K562 (cell line): ENCODE results near the gene RBM3.

Experiments
- GABPA ChIP-seq: fragments of 200-800 bp; sonication (Bioruptor generic); conservative IDR thresholded peaks from 2 replicates; pipeline ENCODE4 v1.6.1; 2016; ENCODE audit warnings: low read depth, missing genetic modification characterization, missing compliant biosample characterization
- L3MBTL2 ChIP-seq: fragments of 450-650 bp; IDR thresholded peaks from 2 replicates; pipeline ENCODE4 v1.6.1; 2016; ENCODE audit warnings: mild to moderate bottlenecking, moderate library complexity
- NR2C2 ChIP-seq, 2 experiments: fragments of 200-800 bp in 1 of 2; sonication (Bioruptor generic) in 1 of 2; sonication (generic) in 1 of 2; formaldehyde crosslinking in 1 of 2; IDR thresholded peaks; 2 replicates each; pipeline versions ENCODE4 v1.6.1 to v1.8.0; 2016 to 2022; ENCODE audit warnings: mild to moderate bottlenecking in 1 of 2, missing compliant biosample characterization in 1 of 2, missing genetic modification characterization in 1 of 2, missing genetic modification reagents in 1 of 2
- POLR2A ChIP-seq: fragments of 450-650 bp; conservative IDR thresholded peaks from 2 replicates; pipeline ENCODE4 v1.6.1; 2016
- POU5F1 ChIP-seq: fragments of 150-350 bp; IDR thresholded peaks from 2 replicates; pipeline ENCODE4 v1.6.1; 2014; ENCODE audit warnings: borderline replicate concordance, low read length, low read depth, mild to moderate bottlenecking; ENCODE audit not compliant: partially characterized antibody
- SMARCA5 ChIP-seq: fragments of 450-650 bp; IDR thresholded peaks from 2 replicates; pipeline ENCODE4 v1.6.1; 2016
- TCF7L2 ChIP-seq: fragments of 150-350 bp; IDR thresholded peaks from 2 replicates; pipeline ENCODE4 v1.6.1; 2016; ENCODE audit warnings: low read depth, mild to moderate bottlenecking, low read length, moderate library complexity
- ZNF707 ChIP-seq: fragments of 250-450 bp; sonication (Bioruptor Pico); conservative IDR thresholded peaks from 2 replicates; pipeline ENCODE4 v1.8.0; 2022; ENCODE audit warnings: inconsistent platforms, mild to moderate bottlenecking, moderate library complexity
- TF ChIP-seq, protein P1 (sequence below), 3 experiments: IDR thresholded peaks in 2 of 3; conservative IDR thresholded peaks in 1 of 3; 2 replicates each; pipeline ENCODE4 v1.5.1; 2011 to 2012; ENCODE audit warnings: low read length in 3 of 3, mild to moderate bottlenecking in 3 of 3, control low read depth in 2 of 3, improper control_type of control experiment in 1 of 3, inconsistent platforms in 1 of 3, low read depth in 1 of 3, mixed read lengths in 1 of 3, moderate library complexity in 1 of 3; ENCODE audit not compliant: insufficient read depth in 2 of 3
- TF ChIP-seq, protein P2 (sequence below): fragments of 150-350 bp; IDR thresholded peaks from 2 replicates; pipeline ENCODE4 v1.6.1; 2014; ENCODE audit warnings: low read depth, mild to moderate bottlenecking, low read length, borderline replicate concordance
- TF ChIP-seq, protein P3 (sequence below): sonication (generic); formaldehyde crosslinking; IDR thresholded peaks from 2 replicates; pipeline ENCODE4 v1.8.1; 2023; ENCODE audit warnings: mild to moderate bottlenecking, missing genetic modification reagents

DNA sequence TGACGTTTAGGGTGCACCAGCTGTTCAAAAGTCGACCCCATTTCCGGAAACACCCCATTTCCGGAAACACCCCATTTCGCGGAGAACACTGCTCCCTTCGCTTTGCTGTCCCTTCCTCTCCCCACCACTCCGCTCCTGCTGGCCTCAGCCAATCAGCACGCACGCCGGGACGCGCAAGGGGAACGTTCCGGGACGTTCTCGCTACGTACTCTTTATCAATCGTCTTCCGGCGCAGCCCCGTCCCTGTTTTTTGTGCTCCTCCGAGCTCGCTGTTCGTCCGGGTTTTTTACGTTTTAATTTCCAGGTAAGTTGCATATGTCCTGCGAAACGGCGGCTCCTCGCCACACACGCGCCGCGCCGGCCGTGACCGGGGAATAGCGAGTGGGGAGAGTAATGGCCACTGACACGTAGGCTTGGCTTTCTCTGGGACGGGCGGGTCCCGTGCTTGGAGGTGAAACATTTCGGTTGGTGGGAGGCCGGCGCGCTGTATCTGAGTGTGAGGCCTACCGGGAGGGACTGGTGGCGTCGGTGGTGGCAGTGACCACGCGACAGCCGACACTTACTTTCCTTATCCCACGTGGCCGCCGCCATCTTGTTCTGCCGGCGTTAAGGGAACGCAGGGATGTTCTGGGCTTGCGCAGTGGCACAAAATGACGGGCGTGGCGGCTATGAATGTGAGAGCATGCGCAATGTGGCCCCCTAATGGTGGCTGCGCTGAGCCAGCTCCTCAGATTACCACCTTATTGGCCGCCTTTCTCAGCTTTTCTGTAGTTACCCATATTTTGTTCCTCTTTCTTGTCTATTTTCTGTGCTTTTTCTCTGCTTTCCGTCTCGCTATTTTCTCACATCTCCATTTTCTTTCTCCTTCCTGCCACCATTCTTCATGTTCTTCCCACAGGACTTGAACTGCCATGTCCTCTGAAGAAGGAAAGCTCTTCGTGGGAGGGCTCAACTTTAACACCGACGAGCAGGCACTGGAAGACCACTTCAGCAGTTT lies at the start of gene RBM3:
- no peak for TF ChIP-seq TCF7L2
- no peak for TF ChIP-seq ZNF707 (CRISPR knock-in tag)
- TF ChIP-seq GABPA (tag) = peak; percentile 97
- no peak for TF ChIP-seq POU5F1
- TF ChIP-seq, protein P1, sequence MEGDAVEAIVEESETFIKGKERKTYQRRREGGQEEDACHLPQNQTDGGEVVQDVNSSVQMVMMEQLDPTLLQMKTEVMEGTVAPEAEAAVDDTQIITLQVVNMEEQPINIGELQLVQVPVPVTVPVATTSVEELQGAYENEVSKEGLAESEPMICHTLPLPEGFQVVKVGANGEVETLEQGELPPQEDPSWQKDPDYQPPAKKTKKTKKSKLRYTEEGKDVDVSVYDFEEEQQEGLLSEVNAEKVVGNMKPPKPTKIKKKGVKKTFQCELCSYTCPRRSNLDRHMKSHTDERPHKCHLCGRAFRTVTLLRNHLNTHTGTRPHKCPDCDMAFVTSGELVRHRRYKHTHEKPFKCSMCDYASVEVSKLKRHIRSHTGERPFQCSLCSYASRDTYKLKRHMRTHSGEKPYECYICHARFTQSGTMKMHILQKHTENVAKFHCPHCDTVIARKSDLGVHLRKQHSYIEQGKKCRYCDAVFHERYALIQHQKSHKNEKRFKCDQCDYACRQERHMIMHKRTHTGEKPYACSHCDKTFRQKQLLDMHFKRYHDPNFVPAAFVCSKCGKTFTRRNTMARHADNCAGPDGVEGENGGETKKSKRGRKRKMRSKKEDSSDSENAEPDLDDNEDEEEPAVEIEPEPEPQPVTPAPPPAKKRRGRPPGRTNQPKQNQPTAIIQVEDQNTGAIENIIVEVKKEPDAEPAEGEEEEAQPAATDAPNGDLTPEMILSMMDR (IDR thresholded peaks at IDR 0.05 in 2 of 3, conservative IDR thresholded peaks at IDR 0.05 in 1 of 3; ENCODE audit: insufficient read depth in 2 of 3, low read depth in 1 of 3, low read length in 3 of 3) = peak; percentile 35 to 51 (median 37); a peak in 4 of 6 replicates
- TF ChIP-seq NR2C2 (CRISPR knock-in tag; IDR thresholded peaks at IDR 0.05) = no peak
- TF ChIP-seq NR2C2 (tag; IDR thresholded peaks at IDR 0.05) = peak; percentile 86
- TF ChIP-seq, protein P2, sequence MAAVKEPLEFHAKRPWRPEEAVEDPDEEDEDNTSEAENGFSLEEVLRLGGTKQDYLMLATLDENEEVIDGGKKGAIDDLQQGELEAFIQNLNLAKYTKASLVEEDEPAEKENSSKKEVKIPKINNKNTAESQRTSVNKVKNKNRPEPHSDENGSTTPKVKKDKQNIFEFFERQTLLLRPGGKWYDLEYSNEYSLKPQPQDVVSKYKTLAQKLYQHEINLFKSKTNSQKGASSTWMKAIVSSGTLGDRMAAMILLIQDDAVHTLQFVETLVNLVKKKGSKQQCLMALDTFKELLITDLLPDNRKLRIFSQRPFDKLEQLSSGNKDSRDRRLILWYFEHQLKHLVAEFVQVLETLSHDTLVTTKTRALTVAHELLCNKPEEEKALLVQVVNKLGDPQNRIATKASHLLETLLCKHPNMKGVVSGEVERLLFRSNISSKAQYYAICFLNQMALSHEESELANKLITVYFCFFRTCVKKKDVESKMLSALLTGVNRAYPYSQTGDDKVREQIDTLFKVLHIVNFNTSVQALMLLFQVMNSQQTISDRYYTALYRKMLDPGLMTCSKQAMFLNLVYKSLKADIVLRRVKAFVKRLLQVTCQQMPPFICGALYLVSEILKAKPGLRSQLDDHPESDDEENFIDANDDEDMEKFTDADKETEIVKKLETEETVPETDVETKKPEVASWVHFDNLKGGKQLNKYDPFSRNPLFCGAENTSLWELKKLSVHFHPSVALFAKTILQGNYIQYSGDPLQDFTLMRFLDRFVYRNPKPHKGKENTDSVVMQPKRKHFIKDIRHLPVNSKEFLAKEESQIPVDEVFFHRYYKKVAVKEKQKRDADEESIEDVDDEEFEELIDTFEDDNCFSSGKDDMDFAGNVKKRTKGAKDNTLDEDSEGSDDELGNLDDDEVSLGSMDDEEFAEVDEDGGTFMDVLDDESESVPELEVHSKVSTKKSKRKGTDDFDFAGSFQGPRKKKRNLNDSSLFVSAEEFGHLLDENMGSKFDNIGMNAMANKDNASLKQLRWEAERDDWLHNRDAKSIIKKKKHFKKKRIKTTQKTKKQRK = no peak
- TF ChIP-seq, protein P3, sequence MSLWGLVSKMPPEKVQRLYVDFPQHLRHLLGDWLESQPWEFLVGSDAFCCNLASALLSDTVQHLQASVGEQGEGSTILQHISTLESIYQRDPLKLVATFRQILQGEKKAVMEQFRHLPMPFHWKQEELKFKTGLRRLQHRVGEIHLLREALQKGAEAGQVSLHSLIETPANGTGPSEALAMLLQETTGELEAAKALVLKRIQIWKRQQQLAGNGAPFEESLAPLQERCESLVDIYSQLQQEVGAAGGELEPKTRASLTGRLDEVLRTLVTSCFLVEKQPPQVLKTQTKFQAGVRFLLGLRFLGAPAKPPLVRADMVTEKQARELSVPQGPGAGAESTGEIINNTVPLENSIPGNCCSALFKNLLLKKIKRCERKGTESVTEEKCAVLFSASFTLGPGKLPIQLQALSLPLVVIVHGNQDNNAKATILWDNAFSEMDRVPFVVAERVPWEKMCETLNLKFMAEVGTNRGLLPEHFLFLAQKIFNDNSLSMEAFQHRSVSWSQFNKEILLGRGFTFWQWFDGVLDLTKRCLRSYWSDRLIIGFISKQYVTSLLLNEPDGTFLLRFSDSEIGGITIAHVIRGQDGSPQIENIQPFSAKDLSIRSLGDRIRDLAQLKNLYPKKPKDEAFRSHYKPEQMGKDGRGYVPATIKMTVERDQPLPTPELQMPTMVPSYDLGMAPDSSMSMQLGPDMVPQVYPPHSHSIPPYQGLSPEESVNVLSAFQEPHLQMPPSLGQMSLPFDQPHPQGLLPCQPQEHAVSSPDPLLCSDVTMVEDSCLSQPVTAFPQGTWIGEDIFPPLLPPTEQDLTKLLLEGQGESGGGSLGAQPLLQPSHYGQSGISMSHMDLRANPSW (CRISPR knock-in tag) = peak; percentile 55; the same call in 1 of the 2 replicates
- no peak; the same call in 1 of the 2 replicates for TF ChIP-seq SMARCA5
- peak; percentile 98 for TF ChIP-seq POLR2A
- TF ChIP-seq L3MBTL2 = peak; percentile 92
